Astrocyte (in vitro differentiated cells and primary cell): ENCODE measurements around the gene B9D1.

ENCODE experiments used
- EZH2 ChIP-seq: IDR thresholded peaks from 2 replicates; pipeline ENCODE4 v1.6.1; 2012; ENCODE audit warnings: mild to moderate bottlenecking, low read length, inconsistent platforms; ENCODE audit not compliant: insufficient read depth
- TF ChIP-seq, protein P1 (sequence below): IDR thresholded peaks from 2 replicates; pipeline ENCODE4 v1.5.1; 2011; ENCODE audit warnings: low read depth, mild to moderate bottlenecking, inconsistent platforms, low read length, moderate library complexity; ENCODE audit not compliant: insufficient read depth

DNA sequence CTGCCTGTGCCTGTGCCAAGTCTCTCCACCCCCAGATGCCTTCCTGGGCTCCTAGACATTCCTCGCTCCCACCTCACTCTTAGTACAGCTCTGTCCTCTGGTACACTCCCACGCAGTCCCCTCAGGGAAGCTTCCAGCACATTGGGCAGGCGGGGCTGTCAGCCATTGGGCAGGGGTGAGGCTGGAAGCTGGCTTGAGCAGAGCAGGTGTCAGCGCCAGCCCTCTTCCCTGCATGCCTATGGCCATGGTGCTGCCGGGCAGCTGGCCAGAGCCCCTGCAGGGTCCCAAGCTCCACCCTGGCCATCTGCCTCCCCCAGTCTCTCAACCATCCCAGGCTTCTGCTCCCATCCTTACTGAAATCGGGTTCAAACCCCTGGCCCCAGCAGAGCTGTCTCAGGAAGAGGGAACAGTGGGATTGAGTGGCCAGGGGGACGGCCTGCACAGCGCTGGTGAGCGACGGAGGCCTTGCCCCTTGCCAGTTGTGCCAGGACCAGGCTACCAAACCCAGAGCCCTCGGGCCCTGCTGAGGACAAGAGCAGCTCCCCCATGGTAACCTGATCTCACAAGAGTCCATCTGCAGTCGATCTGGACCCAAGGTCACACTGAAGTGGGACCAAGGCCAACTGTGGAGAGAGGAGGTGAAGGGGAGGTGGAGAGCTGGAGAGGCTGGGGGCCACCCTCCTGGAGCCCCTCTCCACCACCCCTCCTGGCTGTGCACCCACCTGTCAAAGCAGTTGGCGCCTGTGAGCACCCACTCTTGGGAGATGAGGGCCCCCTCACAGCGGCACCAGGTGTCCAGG lies 2.4 kb upstream of the B9D1 start:
- TF ChIP-seq, protein P1, sequence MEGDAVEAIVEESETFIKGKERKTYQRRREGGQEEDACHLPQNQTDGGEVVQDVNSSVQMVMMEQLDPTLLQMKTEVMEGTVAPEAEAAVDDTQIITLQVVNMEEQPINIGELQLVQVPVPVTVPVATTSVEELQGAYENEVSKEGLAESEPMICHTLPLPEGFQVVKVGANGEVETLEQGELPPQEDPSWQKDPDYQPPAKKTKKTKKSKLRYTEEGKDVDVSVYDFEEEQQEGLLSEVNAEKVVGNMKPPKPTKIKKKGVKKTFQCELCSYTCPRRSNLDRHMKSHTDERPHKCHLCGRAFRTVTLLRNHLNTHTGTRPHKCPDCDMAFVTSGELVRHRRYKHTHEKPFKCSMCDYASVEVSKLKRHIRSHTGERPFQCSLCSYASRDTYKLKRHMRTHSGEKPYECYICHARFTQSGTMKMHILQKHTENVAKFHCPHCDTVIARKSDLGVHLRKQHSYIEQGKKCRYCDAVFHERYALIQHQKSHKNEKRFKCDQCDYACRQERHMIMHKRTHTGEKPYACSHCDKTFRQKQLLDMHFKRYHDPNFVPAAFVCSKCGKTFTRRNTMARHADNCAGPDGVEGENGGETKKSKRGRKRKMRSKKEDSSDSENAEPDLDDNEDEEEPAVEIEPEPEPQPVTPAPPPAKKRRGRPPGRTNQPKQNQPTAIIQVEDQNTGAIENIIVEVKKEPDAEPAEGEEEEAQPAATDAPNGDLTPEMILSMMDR: no peak
- TF ChIP-seq EZH2: no peak
